GM12873 (cell line): ENCODE data around the gene ZCCHC4.

ENCODE experiments used
- CTCF ChIP-seq: IDR thresholded peaks from 2 replicates; pipeline ENCODE4 v1.5.1; 2012; ENCODE audit warnings: low read depth, mild to moderate bottlenecking, moderate library complexity, low read length, control low read depth; ENCODE audit not compliant: insufficient read depth; ENCODE audit errors: missing control alignments

Gene ZCCHC4

GRCh38 chr4:25321703-25322102, 9.1 kb downstream of the ZCCHC4 start:
- TF ChIP-seq CTCF: no peak

- no peak for TF ChIP-seq CTCF
These were observed 17.8 kb downstream of the ZCCHC4 start for GRCh38 chr4:25330335-25330734.

- no peak for TF ChIP-seq CTCF
These were observed 18.6 kb downstream of the ZCCHC4 start for GRCh38 chr4:25330905-25331808.

- TF ChIP-seq CTCF: no peak
These were observed 31.1 kb downstream of the ZCCHC4 start for GRCh38 chr4:25343671-25344070.

GRCh38 chr4:25345744-25346143, 33.2 kb downstream of the ZCCHC4 start:
- no peak for TF ChIP-seq CTCF

GRCh38 chr4:25346913-25347312, 34.3 kb downstream of the ZCCHC4 start:
- no peak for TF ChIP-seq CTCF

- TF ChIP-seq CTCF: no peak
These were observed 34.9 kb downstream of the ZCCHC4 start for GRCh38 chr4:25347473-25347872.
